Endothelial cell of umbilical vein (primary cell): ENCODE measurements around the gene C17orf50. TPM values are rescaled to one million over a fixed set of nuclear protein-coding genes. Genes with fewer than 3 reads are reported as not detected.

Source experiments
- BruUV-seq: library from RNA; stranded (reverse); fragments of 400-500 nt; replicated peaks from 2 replicates; lab custom pipeline; 2021; lab: Mats Ljungman, UMichigan
- CTCF ChIA-PET: fragments of 300-600, 350-600 bp; sonication (Branson Sonifier 250); formaldehyde crosslinking; loops from one replicate; lab custom pipeline; 2021; ENCODE audit warnings: antibody characterized with exemption, inconsistent platforms; lab: Charles Lee
- POLR2A ChIA-PET: fragments of 300-600, 350-600 bp; sonication (Branson Sonifier 250); formaldehyde crosslinking; loops from one replicate; lab custom pipeline; 2021; ENCODE audit warnings: antibody characterized with exemption, inconsistent platforms; lab: Charles Lee
- DNase-seq: peaks from one replicate; pipeline ENCODE4 v3.0.0-alpha.2; 2011; ENCODE audit warnings: low read depth, low spot score
- FAIRE-seq: peaks from 2 replicates; lab custom pipeline; 2011; peaks lifted over from hg19 to GRCh38; lab: Jason Lieb, UNC
- H2AFZ ChIP-seq: 2 replicates; pipeline ENCODE4 v1.6.0; 2012; ENCODE audit warnings: low read depth, low read length, control low read depth, inconsistent platforms
- H3K27ac ChIP-seq: 2 replicates; pipeline ENCODE4 v1.5.1; 2011; ENCODE audit warnings: low read depth, mild to moderate bottlenecking, control low read depth, low read length, moderate library complexity; ENCODE audit not compliant: insufficient read depth
- H3K27me3 ChIP-seq, 2 experiments: 2 replicates each; pipeline versions ENCODE4 v1.6.0 to v1.6.1; 2011; ENCODE audit warnings: low read length in 2 of 2, mixed read lengths in 1 of 2; ENCODE audit not compliant: control insufficient read depth in 2 of 2, insufficient read depth in 2 of 2
- H3K36me3 ChIP-seq, 2 experiments: 2 replicates in 1 of 2; 3 replicates in 1 of 2; pipeline ENCODE4 v1.5.1; 2011; ENCODE audit warnings: low read length in 2 of 2, mild to moderate bottlenecking in 1 of 2, moderate library complexity in 1 of 2; ENCODE audit not compliant: control insufficient read depth in 2 of 2, insufficient read depth in 2 of 2; ENCODE audit errors: extremely low read depth in 1 of 2
- H3K4me1 ChIP-seq: 3 replicates; pipeline ENCODE4 v1.5.1; 2011; ENCODE audit warnings: mild to moderate bottlenecking, low read length; ENCODE audit not compliant: control insufficient read depth, insufficient read depth; ENCODE audit errors: extremely low read depth
- H3K4me2 ChIP-seq: 2 replicates; pipeline ENCODE4 v1.6.1; 2011; ENCODE audit warnings: low read length, control low read depth, mixed read lengths; ENCODE audit not compliant: insufficient read depth
- H3K4me3 ChIP-seq, 3 experiments: fragments of 200-600 bp in 1 of 3; sonication (generic), shearing (Covaris generic) in 1 of 3; replicated peaks in 1 of 3; 2 replicates each; pipeline ENCODE4 v1.5.1; 2011 to 2016; ENCODE audit warnings: control low read depth in 3 of 3, low read length in 3 of 3, mild to moderate bottlenecking in 2 of 3, inconsistent platforms in 1 of 3, low read depth in 1 of 3, moderate library complexity in 1 of 3; ENCODE audit not compliant: insufficient read depth in 1 of 3
- H3K79me2 ChIP-seq: 2 replicates; pipeline ENCODE4 v1.6.0; 2012; ENCODE audit warnings: low read length, inconsistent platforms; ENCODE audit not compliant: control insufficient read depth, insufficient read depth
- H3K9ac ChIP-seq: replicated peaks from 2 replicates; pipeline ENCODE3; 2011; ENCODE audit warnings: low read length, control low read depth; ENCODE audit not compliant: insufficient read depth; ENCODE audit errors: extremely low read depth
- H3K9me1 ChIP-seq: replicated peaks from 3 replicates; pipeline ENCODE4 v1.6.0; 2011; ENCODE audit warnings: mild to moderate bottlenecking, low read length; ENCODE audit not compliant: control insufficient read depth, insufficient read depth; ENCODE audit errors: extremely low read depth
- H3K9me3 ChIP-seq: replicated peaks from 2 replicates; pipeline ENCODE4 v1.5.1; 2012; ENCODE audit warnings: low read length, inconsistent platforms; ENCODE audit not compliant: control insufficient read depth, insufficient read depth
- H4K20me1 ChIP-seq: replicated peaks from 2 replicates; pipeline ENCODE3; 2011; ENCODE audit warnings: mild to moderate bottlenecking, low read length; ENCODE audit not compliant: control insufficient read depth, insufficient read depth; ENCODE audit errors: extremely low read depth
- EZH2 ChIP-seq: IDR thresholded peaks from 2 replicates; pipeline ENCODE4 v1.6.1; 2012; ENCODE audit warnings: borderline replicate concordance, low read depth, mild to moderate bottlenecking, moderate library complexity, low read length, inconsistent platforms; ENCODE audit not compliant: severe bottlenecking
- FOS ChIP-seq: IDR thresholded peaks from 2 replicates; pipeline ENCODE4 v1.6.1; 2011; ENCODE audit warnings: mild to moderate bottlenecking, low read length, moderate library complexity, borderline replicate concordance; ENCODE audit not compliant: insufficient read depth
- GATA2 ChIP-seq: IDR thresholded peaks from 2 replicates; pipeline ENCODE4 v1.7.0; 2011; ENCODE audit warnings: low read depth, mild to moderate bottlenecking, moderate library complexity, mixed read lengths, low read length; ENCODE audit not compliant: insufficient read length, insufficient read depth
- JUN ChIP-seq: IDR thresholded peaks from 2 replicates; pipeline ENCODE4 v1.6.1; 2011; ENCODE audit warnings: borderline replicate concordance, low read depth; ENCODE audit not compliant: insufficient read length, insufficient read depth
- MYC ChIP-seq: IDR thresholded peaks from one replicate; pipeline ENCODE4 v1.6.1; 2011; ENCODE audit warnings: mild to moderate bottlenecking, low read depth, low read length
- POLR2A ChIP-seq: IDR thresholded peaks from 2 replicates; pipeline ENCODE4 v1.6.1; 2012; ENCODE audit warnings: low read depth, mild to moderate bottlenecking, control low read depth, low read length
- POLR2AphosphoS5 ChIP-seq: IDR thresholded peaks from 2 replicates; pipeline ENCODE4 v1.6.1; 2012; ENCODE audit warnings: low read depth, mild to moderate bottlenecking, control low read depth, low read length, moderate library complexity; ENCODE audit not compliant: insufficient read depth
- dilution Hi-C: fragments of 300-500 bp; cut with MboI; formaldehyde crosslinking; loops from one replicate; pipeline ENCODE4 v1.15.0; 2019; ENCODE audit warnings: low sequenced_read_pairs; ENCODE audit not compliant: extremely low pct_ligation_motif_present
- intact Hi-C: fragments of 100-400 bp; cut with micrococcal nuclease; formaldehyde crosslinking; loops from one replicate; pipeline ENCODE4 v1.10.0; 2022
- polyA plus RNA-seq, 4 experiments: library from polyadenylated mRNA; depleted of rRNA in 3 of 4; stranded (reverse) in 3 of 4; unstranded in 1 of 4; fragments of >200 nt; gene quantifications; 2 replicates each; pipeline versions ENCODE4 v1.2.1 to v1.2.3, GENCODE V29; 2011 to 2012; ENCODE audit warnings: missing spikeins in 1 of 4
- total RNA-seq: library from RNA; stranded (reverse); gene quantifications from 2 replicates; pipeline ENCODE4 v1.2.3, GENCODE V29; 2021
- TF ChIP-seq, protein P1 (sequence below): IDR thresholded peaks from 2 replicates; pipeline ENCODE4 v1.6.1; 2011; ENCODE audit not compliant: insufficient read depth, insufficient read length
- TF ChIP-seq, protein P2 (sequence below), 2 donors: IDR thresholded peaks; 1 replicate in 1 of 2; 2 replicates in 1 of 2; pipeline ENCODE4 v1.5.1; 2011; ENCODE audit warnings: low read length in 2 of 2, mild to moderate bottlenecking in 2 of 2, moderate library complexity in 2 of 2, control low read depth in 1 of 2, inconsistent platforms in 1 of 2, low read depth in 1 of 2; ENCODE audit not compliant: insufficient read depth in 1 of 2; ENCODE audit errors: extremely low read depth in 1 of 2

C17orf50 gene
- total and polyA plus RNA-seq, 2 donors (not counting 3 experiments of a cell fraction or from before 2014, with no cell fraction given) = 0.15 TPM; not detected in 1

DNA sequence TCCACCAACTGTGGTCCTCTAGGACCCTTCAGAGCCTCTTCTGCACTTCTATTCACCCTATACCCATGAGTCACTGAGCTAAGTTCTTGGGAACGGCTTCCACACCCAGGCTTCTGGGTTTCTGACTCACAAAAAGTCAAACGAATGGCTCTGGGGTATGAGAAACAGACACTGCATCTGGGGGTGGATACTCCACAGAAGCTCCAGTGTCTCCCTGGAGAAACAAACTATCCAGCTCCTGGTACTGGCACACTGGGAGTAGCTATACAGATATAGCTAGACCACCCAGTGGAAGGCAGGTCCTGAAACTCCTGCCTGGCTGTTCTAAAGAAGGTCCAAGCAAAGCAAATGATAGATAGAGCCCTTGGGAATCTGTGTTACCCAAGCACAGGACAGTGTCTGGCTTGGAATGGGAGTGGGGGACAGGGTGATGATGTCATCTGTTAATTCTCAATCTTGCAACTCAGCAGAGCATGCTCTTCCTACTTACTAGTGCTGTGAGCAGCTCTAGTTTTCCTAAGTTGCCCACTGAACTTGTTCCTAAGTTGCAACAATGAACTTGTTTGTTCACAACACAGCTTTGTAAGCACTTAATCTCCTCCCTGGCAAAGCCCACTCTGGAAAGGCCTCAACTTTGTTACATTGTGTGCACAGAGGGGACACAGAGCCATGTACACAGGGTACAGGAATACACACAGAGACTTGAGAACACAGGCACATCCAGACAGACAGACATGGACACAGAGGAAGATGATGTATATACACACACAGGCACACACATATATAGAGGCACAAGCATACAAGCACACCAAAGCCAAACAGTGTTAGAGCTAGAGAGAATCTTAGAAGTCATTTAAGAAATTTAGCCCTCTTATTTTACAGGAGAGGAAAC, 28.0 kb downstream of the C17orf50 start:
- ChIA-PET POLR2A (no interaction called here), CTCF (interaction anchor here (1.0 to 3.8 kb wide), 8 partner anchors 10 to 25 kb away, joined by 3 to 32 read pairs (median 4); partner anchors contain the start of gene TAF15)
- Histone ChIP-seq H3K4me2 (no peak overlapping the region), H3K4me1 (no peaks in the 10 kb centered on the region), H3K9me1 (no peaks in the 10 kb centered on the region), H3K4me3 (no peak overlapping the region), H3K36me3 (no peaks in the 10 kb centered on the region), H3K27ac (no peak overlapping the region), H3K9ac (no peak overlapping the region), H4K20me1 (no peaks in the 10 kb centered on the region), H3K79me2 (no peaks in the 10 kb centered on the region), H3K27me3 (peaks cover 33 to 40% of the 10 kb centered on the region in 2 experiments), H3K9me3 (no peaks in the 10 kb centered on the region), H2AFZ (no peak overlapping the region)
- no peak for TF ChIP-seq MYC
- TF ChIP-seq GATA2 = no peak
- TF ChIP-seq, protein P1, sequence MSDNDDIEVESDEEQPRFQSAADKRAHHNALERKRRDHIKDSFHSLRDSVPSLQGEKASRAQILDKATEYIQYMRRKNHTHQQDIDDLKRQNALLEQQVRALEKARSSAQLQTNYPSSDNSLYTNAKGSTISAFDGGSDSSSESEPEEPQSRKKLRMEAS = no peak
- no peak for TF ChIP-seq POLR2A
- no peak for TF ChIP-seq POLR2AphosphoS5
- no peak for TF ChIP-seq FOS
- no peak for TF ChIP-seq EZH2
- TF ChIP-seq JUN = no peak
- TF ChIP-seq, protein P2, sequence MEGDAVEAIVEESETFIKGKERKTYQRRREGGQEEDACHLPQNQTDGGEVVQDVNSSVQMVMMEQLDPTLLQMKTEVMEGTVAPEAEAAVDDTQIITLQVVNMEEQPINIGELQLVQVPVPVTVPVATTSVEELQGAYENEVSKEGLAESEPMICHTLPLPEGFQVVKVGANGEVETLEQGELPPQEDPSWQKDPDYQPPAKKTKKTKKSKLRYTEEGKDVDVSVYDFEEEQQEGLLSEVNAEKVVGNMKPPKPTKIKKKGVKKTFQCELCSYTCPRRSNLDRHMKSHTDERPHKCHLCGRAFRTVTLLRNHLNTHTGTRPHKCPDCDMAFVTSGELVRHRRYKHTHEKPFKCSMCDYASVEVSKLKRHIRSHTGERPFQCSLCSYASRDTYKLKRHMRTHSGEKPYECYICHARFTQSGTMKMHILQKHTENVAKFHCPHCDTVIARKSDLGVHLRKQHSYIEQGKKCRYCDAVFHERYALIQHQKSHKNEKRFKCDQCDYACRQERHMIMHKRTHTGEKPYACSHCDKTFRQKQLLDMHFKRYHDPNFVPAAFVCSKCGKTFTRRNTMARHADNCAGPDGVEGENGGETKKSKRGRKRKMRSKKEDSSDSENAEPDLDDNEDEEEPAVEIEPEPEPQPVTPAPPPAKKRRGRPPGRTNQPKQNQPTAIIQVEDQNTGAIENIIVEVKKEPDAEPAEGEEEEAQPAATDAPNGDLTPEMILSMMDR (IDR thresholded peaks at IDR 0.05; ENCODE audit: extremely low read depth in 1 of 2, insufficient read depth in 1 of 2, low read depth in 1 of 2, low read length in 2 of 2) = no peak
- intact Hi-C loops = no loop called here
- FAIRE-seq = no peak
- no TSS peak for BruUV-seq
- no peak for DNase-seq
- dilution Hi-C loops = no loop called here
